ENCODE measurements around the gene ARAP1. TPM values are rescaled to one million over a fixed set of nuclear protein-coding genes. Genes with fewer than 3 reads are reported as not detected.

The ARAP1 gene
- polyA plus RNA-seq, 3 donors = 48.7 to 487 (median 79.0) TPM

DNA sequence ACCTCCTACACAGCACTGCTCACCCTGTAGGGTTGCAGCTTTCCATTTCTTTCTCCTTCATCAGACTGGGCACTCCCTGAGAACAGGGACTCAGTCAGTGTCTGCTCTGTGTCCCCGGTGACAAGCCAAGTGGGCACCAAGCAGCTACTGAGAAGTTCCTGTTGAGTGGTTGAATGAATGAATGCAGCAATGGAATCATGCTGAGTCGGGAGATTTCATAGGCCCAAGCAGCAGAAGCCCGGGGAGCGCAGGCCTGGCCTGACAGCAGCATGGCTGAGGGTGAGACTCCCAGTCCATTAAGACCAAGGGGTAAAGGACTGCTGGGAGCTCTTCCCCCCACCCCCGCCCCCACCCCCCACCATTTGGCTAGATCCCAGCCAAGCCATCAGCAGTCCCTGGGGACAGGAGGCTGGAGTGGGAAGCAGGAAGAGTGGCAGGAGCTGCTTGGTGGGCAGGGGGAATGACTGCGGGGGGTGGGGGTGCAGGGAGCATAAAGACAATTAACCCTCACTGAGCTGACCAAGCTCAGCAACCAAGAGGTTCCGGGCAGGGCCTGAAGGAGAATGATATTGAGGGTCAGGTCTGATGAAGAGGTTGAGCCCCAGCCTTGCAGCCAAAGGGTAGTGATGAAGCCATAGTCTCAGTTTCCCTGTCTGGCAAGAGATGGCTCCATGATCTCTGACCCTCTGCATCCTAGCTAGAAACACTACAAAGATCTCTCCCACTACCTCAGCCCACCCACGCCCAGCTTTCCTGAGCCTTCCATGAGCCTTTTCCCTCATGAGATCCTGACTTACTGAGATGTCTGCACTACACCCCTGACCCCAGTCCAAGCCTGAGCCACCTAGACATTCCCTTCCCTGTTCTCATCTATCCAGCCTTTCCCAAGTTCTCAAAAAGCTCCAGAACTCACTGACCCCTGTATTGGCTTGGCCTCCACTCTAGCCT is 80.8 kb downstream of the ARAP1 start:
- Mint-ChIP-seq H3K27me3 (ENCODE audit: low read depth in 3 of 3) (peaks cover 64 to 67% (median 67%) of the 10 kb centered on the region in 3 donors), H3K27ac (peak overlapping the region in 1 of 7 donors; percentile 42), H3K4me1 (no peaks in the 10 kb centered on the region), H3K4me3 (peak overlapping the region in 1 of 2 donors; percentile 67), H3K36me3 (peaks cover 0 to 2% of the 10 kb centered on the region in 2 donors), H3K9me3 (peaks cover 8 to 20% (median 16%) of the 10 kb centered on the region in 7 donors)
- WGBS (ENCODE audit: insufficient coverage) = 66% methylated on average over 2 of the region's 8 CpGs
- no peaks in the 10 kb centered on the region for H3K4me1 ChIP-seq (ENCODE audit: control insufficient read depth in 1 of 2, insufficient read depth in 2 of 2, low read length in 2 of 2)
- peaks cover 14 to 20% of the 10 kb centered on the region in 2 donors for H3K9me3 ChIP-seq (replicated peaks in 1 of 2; ENCODE audit: control insufficient read depth in 1 of 2, insufficient read depth in 1 of 2, low read length in 2 of 2)
- no peak overlapping the region for H3K27ac ChIP-seq (ENCODE audit: low read depth in 1 of 2, low read length in 2 of 2)
- TF ChIP-seq, protein P1, sequence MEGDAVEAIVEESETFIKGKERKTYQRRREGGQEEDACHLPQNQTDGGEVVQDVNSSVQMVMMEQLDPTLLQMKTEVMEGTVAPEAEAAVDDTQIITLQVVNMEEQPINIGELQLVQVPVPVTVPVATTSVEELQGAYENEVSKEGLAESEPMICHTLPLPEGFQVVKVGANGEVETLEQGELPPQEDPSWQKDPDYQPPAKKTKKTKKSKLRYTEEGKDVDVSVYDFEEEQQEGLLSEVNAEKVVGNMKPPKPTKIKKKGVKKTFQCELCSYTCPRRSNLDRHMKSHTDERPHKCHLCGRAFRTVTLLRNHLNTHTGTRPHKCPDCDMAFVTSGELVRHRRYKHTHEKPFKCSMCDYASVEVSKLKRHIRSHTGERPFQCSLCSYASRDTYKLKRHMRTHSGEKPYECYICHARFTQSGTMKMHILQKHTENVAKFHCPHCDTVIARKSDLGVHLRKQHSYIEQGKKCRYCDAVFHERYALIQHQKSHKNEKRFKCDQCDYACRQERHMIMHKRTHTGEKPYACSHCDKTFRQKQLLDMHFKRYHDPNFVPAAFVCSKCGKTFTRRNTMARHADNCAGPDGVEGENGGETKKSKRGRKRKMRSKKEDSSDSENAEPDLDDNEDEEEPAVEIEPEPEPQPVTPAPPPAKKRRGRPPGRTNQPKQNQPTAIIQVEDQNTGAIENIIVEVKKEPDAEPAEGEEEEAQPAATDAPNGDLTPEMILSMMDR (IDR thresholded peaks at IDR 0.05) = no peak
- no peak overlapping the region for H3K9ac ChIP-seq (ENCODE audit: insufficient read depth, low read length, poor library complexity, severe bottlenecking)
- peaks cover 32 to 81% of the 10 kb centered on the region in 2 donors for H3K27me3 ChIP-seq (ENCODE audit: control insufficient read depth in 2 of 2, insufficient read depth in 2 of 2, low read length in 2 of 2)
- no peak overlapping the region for H3K4me3 ChIP-seq (replicated peaks in 1 of 3; ENCODE audit: low read depth in 2 of 3, low read length in 3 of 3)
- H3K4me2 ChIP-seq (replicated peaks; ENCODE audit: extremely low read depth, low read length, poor library complexity, severe bottlenecking) = no peak overlapping the region
- H3K36me3 ChIP-seq (replicated peaks in 1 of 2; ENCODE audit: control insufficient read depth in 1 of 2, insufficient read depth in 2 of 2, low read length in 2 of 2) = no peaks in the 10 kb centered on the region
- no peak for DNase-seq
- no peaks in the 10 kb centered on the region for H3K79me2 ChIP-seq (ENCODE audit: insufficient read depth, low read length)
- no peak overlapping the region for H2AFZ ChIP-seq (ENCODE audit: insufficient read depth, low read depth, low read length, poor library complexity, severe bottlenecking)
- peaks cover 24% of the 10 kb centered on the region for H4K20me1 ChIP-seq (ENCODE audit: insufficient read depth, low read length)
- intact Hi-C loops (cut with micrococcal nuclease) = no loop called here

DNA sequence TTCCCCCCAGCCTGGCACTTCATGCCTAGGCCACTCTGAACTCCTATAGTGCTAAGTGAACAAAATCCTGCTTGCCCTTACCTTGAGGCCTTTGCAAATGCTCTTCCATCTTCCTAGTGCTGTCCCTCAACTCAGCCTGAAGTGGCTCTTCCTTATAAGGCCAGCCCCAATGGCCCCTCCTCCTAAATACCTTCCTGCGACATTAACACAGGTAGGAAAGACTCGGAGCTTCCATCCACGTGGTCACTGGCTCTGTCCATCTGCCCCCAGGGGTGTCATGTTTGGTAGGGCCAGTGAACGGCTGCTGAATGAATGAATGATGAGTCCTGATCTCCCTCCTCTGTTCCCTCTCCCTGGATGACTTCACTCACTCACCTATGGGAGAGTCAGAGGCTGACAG is 82.2 kb downstream of the ARAP1 start:
- no peak for DNase-seq
- H3K27me3 Mint-ChIP-seq (ENCODE audit: low read depth in 3 of 3) = peaks cover 55 to 62% (median 58%) of the 10 kb centered on the region in 3 donors
- H3K36me3 Mint-ChIP-seq = peaks cover 0 to 2% of the 10 kb centered on the region in 2 donors
- no peak overlapping the region for H3K9ac ChIP-seq (ENCODE audit: insufficient read depth, low read length, poor library complexity, severe bottlenecking)
- H3K4me1 Mint-ChIP-seq = no peaks in the 10 kb centered on the region
- no peak overlapping the region for H3K4me3 ChIP-seq (replicated peaks in 1 of 3; ENCODE audit: low read depth in 2 of 3, low read length in 3 of 3)
- no peak overlapping the region for H2AFZ ChIP-seq (ENCODE audit: insufficient read depth, low read depth, low read length, poor library complexity, severe bottlenecking)
- peaks cover 12% of the 10 kb centered on the region for H4K20me1 ChIP-seq (ENCODE audit: insufficient read depth, low read length)
- no peak overlapping the region for H3K4me3 Mint-ChIP-seq
- H3K4me2 ChIP-seq (replicated peaks; ENCODE audit: extremely low read depth, low read length, poor library complexity, severe bottlenecking) = no peak overlapping the region
- H3K4me1 ChIP-seq (ENCODE audit: control insufficient read depth in 1 of 2, insufficient read depth in 2 of 2, low read length in 2 of 2) = no peaks in the 10 kb centered on the region
- no peak overlapping the region for H3K27ac Mint-ChIP-seq
- WGBS (ENCODE audit: insufficient coverage) = no CpG with 5 or more reads among the region's 4 CpGs
- H3K36me3 ChIP-seq (replicated peaks in 1 of 2; ENCODE audit: control insufficient read depth in 1 of 2, insufficient read depth in 2 of 2, low read length in 2 of 2) = no peaks in the 10 kb centered on the region
- no peak overlapping the region for H3K27ac ChIP-seq (ENCODE audit: low read depth in 1 of 2, low read length in 2 of 2)
- intact Hi-C loops (cut with micrococcal nuclease) = no loop called here
- peaks cover 14 to 20% of the 10 kb centered on the region in 2 donors for H3K9me3 ChIP-seq (replicated peaks in 1 of 2; ENCODE audit: control insufficient read depth in 1 of 2, insufficient read depth in 1 of 2, low read length in 2 of 2)
- TF ChIP-seq, protein P1 (IDR thresholded peaks at IDR 0.05) = no peak
- peaks cover 19 to 67% of the 10 kb centered on the region in 2 donors for H3K27me3 ChIP-seq (ENCODE audit: control insufficient read depth in 2 of 2, insufficient read depth in 2 of 2, low read length in 2 of 2)
- no peaks in the 10 kb centered on the region for H3K79me2 ChIP-seq (ENCODE audit: insufficient read depth, low read length)
- H3K9me3 Mint-ChIP-seq = peaks cover 8 to 23% (median 16%) of the 10 kb centered on the region in 7 donors
